ENCODE measurements around the gene TMEM131L. TPM values are rescaled to one million over a fixed set of nuclear protein-coding genes. Genes with fewer than 3 reads are reported as not detected.

TMEM131L gene
- total RNA-seq: 5.6 and 6.7 TPM in 2 replicates

GRCh38 chr4:153466081-153466948 lies at the start of gene TMEM131L:
Gene TMEM131L (plus strand): TSS chr4:153466360. CDS start chr4:153466398, 38 bp downstream.

GRCh38 chr4:153684182-153684970 lies 218.2 kb downstream of the TMEM131L start, which contains the start of gene TLR2:
Gene TLR2 (plus strand): TSS chr4:153684280. CDS start chr4:153702908, 18,628 bp downstream.

Other genes with a start within 250 kb of the TMEM131L start
- gene MND1, start 121.7 kb upstream of the TMEM131L start, total RNA-seq: 8.5 and 15.0 TPM in 2 replicates
- 1.8 and 1.9 TPM in 2 replicates for gene TLR2, start 217.9 kb downstream of the TMEM131L start, total RNA-seq